AG04450 (cell line): Measurements from ENCODE around the gene BOLA2B. TPM values are rescaled to one million over a fixed set of nuclear protein-coding genes. Genes with fewer than 3 reads are reported as not detected.
"Not testable (repeated sequence)": the region's sequence is repeated elsewhere in the genome, so short reads cannot be mapped to it uniquely, and the experiment has no call there.

Source experiments
- CTCF ChIA-PET: fragments of 300-600, 350-600 bp; formaldehyde crosslinking; extraction: SDS; loops from one replicate; lab custom pipeline; 2022; ENCODE audit warnings: antibody characterized with exemption, inconsistent platforms; lab: Charles Lee
- POLR2A ChIA-PET: fragments of 350-600 bp; formaldehyde crosslinking; extraction: SDS; loops from one replicate; lab custom pipeline; 2021; ENCODE audit warnings: antibody characterized with exemption, inconsistent platforms; lab: Yijun Ruan, JAX
- DNase-seq: peaks from one replicate; pipeline ENCODE4 v3.0.0-alpha.2; 2011; ENCODE audit warnings: low read depth, low spot score
- H3K27ac ChIP-seq: one replicate; pipeline ENCODE4 v1.5.1; 2012; ENCODE audit warnings: low read depth, low read length, control low read depth
- H3K27me3 ChIP-seq: one replicate; pipeline ENCODE4 v1.6.0; 2012; ENCODE audit warnings: low read length; ENCODE audit not compliant: control insufficient read depth, insufficient read depth
- H3K4me3 ChIP-seq: 2 replicates; pipeline ENCODE4 v1.5.1; 2011; ENCODE audit warnings: mild to moderate bottlenecking, low read depth, low read length, control low read depth
- H3K9me3 ChIP-seq: 2 replicates; pipeline ENCODE4 v1.5.1; 2012; ENCODE audit warnings: low read length; ENCODE audit not compliant: control insufficient read depth, insufficient read depth
- polyA minus RNA-seq: library from RNA; depleted of rRNA, polyadenylated mRNA; stranded (reverse); fragments of >200 nt; gene quantifications from 2 replicates; pipeline ENCODE4 v1.2.3, GENCODE V29; 2011; rRNA and poly(A)+ RNA removed
- polyA plus RNA-seq: library from polyadenylated mRNA; depleted of rRNA; stranded (reverse); fragments of >200 nt; gene quantifications from 2 replicates; pipeline ENCODE4 v1.2.3, GENCODE V29; 2011; rRNA removed

Gene BOLA2B
- polyA plus RNA-seq (17.5 and 38.2 TPM in 2 replicates), polyA minus RNA-seq (20.1 and 20.8 TPM in 2 replicates)

DNA sequence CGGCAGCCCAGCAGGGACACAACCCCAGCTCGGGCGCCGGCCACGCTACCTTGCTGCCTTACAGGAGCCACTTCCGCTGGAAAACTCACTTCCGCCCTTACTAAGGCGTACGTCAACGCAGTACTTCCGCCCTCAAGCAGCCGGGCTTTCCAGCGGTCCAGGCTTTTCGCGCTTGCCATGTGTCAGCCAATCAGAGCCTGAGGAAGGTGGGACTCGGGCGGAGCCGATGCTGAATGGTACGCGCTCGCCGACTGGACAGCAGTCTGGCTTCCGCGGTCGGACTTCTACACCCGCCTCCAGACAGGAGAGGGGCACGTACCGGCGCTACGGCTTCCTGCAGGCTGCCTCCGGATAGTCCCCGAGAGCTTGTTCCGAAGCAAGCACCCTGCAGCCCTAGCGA, at the start of gene BOLA2B, which contains the start of gene SLX1A:
BOLA2B (minus strand) TSS at position 52 of the 400 bp plus-strand sequence. CDS start 71 bp downstream, outside the sequence.
SLX1A (plus strand) TSS at position 261 of the 400 bp plus-strand sequence. CDS start 210 bp downstream, outside the sequence.
- H3K4me3 ChIP-seq: peak within 1 kb of the TSS; percentile 58
- DNase-seq, CTCF ChIA-PET, POLR2A ChIA-PET, H3K27me3 ChIP-seq, H3K27ac ChIP-seq, H3K9me3 ChIP-seq: not testable (repeated sequence)

- CTCF ChIA-PET, DNase-seq, H3K27me3 ChIP-seq, H3K27ac ChIP-seq, H3K4me3 ChIP-seq, POLR2A ChIA-PET, H3K9me3 ChIP-seq: not testable (repeated sequence)
Observed at GRCh38 chr16:30217082-30217481, 23.6 kb upstream of the BOLA2B start.

GRCh38 chr16:30211414-30211813, 17.9 kb upstream of the BOLA2B start:
- POLR2A ChIA-PET, H3K4me3 ChIP-seq, H3K27me3 ChIP-seq, H3K9me3 ChIP-seq, CTCF ChIA-PET, H3K27ac ChIP-seq, DNase-seq: not testable (repeated sequence)

DNA sequence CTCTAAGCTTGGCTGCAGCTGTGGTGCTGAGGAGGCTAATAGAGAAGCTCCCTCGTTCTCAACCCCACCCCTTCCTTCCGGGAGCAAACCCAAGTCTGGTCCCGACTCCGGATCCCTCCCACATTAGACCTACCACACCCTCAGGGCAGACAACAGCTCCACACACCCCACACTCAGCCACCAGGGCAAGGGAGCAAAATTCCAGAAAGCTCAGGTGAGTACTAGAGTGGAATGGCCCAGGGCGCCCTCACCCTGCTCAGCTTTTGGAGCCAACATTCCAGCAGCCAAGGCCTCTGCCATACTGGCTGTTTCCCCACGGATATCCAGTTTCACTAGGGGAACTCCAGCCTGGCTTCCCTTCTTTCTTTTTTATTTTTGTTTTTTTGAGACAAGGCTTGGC, 15.6 kb upstream of the BOLA2B start:
- POLR2A ChIA-PET, H3K4me3 ChIP-seq, DNase-seq, CTCF ChIA-PET, H3K27ac ChIP-seq, H3K27me3 ChIP-seq, H3K9me3 ChIP-seq: not testable (repeated sequence)

DNA sequence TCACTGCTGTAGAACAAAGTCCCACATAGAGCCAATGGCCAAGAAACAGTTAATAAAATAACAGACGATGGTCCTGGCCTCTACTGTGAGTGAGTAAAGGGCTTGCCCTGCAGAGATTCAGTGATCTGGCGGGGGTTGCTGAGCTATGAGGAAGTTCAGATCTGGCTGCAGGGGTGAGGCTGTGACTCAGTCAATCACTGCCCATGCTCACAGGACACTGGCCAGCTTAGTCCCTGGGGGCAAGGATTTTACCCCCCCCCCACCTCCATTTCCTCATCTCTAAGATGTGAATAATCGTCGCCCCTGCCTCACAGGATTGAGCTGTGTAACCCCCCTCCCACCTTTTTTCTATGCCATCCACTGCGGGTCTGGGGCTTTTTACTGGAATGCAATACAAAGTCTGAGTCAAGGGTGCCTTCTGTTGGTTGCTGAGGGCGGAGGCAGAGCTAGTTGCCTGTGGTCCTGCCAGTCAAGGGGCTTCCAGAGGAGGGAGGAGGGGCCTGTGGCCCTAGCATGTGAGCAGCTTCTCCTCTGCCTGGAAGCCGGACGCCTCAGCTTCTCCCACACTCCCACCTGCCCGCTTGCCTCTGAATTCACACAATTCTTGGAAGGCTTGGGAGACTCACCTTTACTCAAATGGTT, 13.7 kb upstream of the BOLA2B start:
- DNase-seq, POLR2A ChIA-PET: not testable (repeated sequence)

GRCh38 chr16:30206252-30206651, 12.8 kb upstream of the BOLA2B start:
- H3K27ac ChIP-seq, DNase-seq, H3K9me3 ChIP-seq, H3K4me3 ChIP-seq, CTCF ChIA-PET, H3K27me3 ChIP-seq, POLR2A ChIA-PET: not testable (repeated sequence)

More for the DNA sequence above, 13.7 kb upstream of the BOLA2B start:
- H3K9me3 ChIP-seq, H3K27me3 ChIP-seq, CTCF ChIA-PET, H3K4me3 ChIP-seq, H3K27ac ChIP-seq: not testable (repeated sequence)

DNA sequence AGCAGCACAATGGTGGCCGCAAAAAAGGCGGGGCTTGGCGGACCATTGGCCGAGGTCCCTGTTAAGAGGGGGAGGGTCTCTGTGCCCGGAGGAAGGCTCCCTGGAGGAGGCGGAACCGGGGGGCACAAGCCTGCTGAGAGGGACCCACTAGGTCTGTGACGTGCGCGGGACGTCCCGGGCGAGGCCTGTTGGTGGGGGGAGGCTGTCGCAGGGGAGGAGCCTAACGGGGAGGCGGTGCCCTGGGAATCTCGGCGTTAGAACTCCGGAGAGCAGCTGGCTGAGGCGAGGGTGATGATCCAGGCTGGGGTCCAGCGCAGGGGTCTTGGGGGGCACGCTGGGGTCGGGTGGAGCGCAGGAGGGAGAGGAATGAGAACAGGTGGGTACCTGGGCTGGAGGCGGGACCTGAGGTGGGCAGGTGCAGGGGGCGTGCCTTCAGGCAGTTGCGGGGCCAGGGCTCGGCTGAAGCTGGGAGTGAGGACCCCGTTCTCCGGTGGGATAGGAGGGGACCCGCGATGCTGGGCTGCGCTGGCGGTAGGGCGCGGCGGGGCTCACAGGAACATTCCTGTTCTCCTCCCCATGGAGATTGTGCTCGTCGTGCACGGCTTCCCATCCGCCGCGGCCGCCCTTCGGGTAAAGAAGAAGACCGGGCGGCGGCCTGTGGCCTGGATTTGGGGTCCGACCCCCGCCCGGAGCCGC, 12.2 kb upstream of the BOLA2B start:
- DNase-seq, CTCF ChIA-PET, H3K27ac ChIP-seq, H3K9me3 ChIP-seq, POLR2A ChIA-PET, H3K27me3 ChIP-seq: not testable (repeated sequence)
- peak overlapping the region; percentile 54 for H3K4me3 ChIP-seq

DNA sequence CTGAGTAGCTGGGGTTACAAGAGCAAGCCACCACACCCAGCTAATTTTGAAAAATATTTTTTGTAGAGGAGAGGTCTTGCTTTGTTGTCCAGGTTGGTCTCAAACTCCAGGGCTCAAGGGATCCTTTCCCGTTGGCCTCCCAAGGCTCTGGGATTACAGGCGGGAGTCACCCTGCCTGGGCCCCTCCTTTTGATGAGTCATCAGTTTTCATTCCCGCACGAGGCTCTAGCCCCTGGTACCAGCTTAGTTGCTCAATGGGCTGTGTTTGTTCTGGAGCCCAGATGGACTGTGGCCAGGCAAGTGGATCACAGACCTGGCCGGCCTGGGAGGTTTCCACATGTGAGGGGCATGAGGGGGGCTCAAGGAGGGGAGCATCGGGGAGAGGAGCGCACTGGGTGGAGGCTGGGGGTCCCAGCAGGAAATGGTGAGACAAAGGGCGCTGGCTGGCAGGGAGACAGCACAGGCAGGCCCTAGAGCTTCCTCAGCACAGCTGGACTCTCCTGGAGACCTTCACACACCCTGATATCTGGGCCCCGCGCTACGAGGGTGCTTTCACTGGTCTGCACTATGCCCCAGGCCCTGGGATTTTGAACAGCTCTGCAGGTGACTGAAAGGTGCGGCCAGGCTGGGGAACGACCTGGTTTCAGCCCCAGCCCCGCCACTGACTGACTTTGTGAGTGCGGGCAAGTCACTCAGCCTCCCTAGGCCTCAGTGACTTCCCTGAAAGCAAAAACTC, 6.3 kb upstream of the BOLA2B start:
- H3K4me3 ChIP-seq, POLR2A ChIA-PET, DNase-seq, H3K9me3 ChIP-seq, H3K27ac ChIP-seq, H3K27me3 ChIP-seq, CTCF ChIA-PET: not testable (repeated sequence)

- H3K4me3 ChIP-seq, H3K27me3 ChIP-seq, CTCF ChIA-PET, H3K27ac ChIP-seq, POLR2A ChIA-PET, DNase-seq, H3K9me3 ChIP-seq: not testable (repeated sequence)
Observed at GRCh38 chr16:30199049-30199448, 5.6 kb upstream of the BOLA2B start, which contains the start of gene SULT1A3. SULT1A3 (plus strand) TSS chr16:30199255; CDS start chr16:30200729, 1,474 bp downstream.

DNA sequence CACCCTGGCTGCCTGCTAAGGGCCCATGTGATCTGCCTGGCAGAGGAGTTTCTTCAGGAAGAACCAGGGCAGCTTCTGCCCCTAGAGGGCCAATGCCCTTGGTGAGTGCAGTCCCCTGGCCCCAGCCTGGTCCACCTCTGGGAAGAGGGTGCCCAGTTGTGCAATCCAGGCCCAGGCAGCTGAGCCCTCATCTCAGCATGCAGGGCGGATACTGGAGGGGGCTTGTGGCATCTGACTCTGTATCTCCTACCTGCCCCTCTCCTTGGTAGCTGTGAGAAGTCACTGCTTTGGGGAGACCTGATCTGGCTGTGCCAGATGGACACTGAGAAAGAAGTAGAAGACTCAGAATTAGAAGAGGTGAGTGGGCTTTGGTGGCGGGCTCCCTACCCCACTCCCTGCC, 3.5 kb upstream of the BOLA2B start:
- H3K9me3 ChIP-seq, H3K4me3 ChIP-seq, CTCF ChIA-PET, DNase-seq, POLR2A ChIA-PET, H3K27ac ChIP-seq, H3K27me3 ChIP-seq: not testable (repeated sequence)

- CTCF ChIA-PET, H3K27me3 ChIP-seq, H3K27ac ChIP-seq, DNase-seq, H3K9me3 ChIP-seq, POLR2A ChIA-PET: not testable (repeated sequence)
- H3K4me3 ChIP-seq: peak overlapping the region; percentile 58
Observed at GRCh38 chr16:30194172-30194925, 883 bp upstream of the BOLA2B start.
